Stimulated activated naive B cell treated with anti-CD40 and anti-IgM and Interleukin-4, amounts not matched to agents 10 μg/mL and 1 μg/mL and 100 μg/mL, for 72 hours (primary cell): Measurements from ENCODE around the gene BICD1.
"Not testable (repeated sequence)": the region's sequence is repeated elsewhere in the genome, so short reads cannot be mapped to it uniquely, and the experiment has no call there.

ENCODE experiments used
- ATAC-seq, 2 donors: fragments of 150-1000 bp; cut with Tn5 transposase; replicated peaks; 2 replicates each; pipeline ENCODE4 v1.10.0; 2021; ENCODE audit warnings: moderate library complexity in 1 of 2
- DNase-seq: peaks from one replicate; pipeline ENCODE4 v3.0.0; 2021
- H3K27ac Mint-ChIP-seq: one replicate; pipeline ENCODE4 v1.8.0; 2022; ENCODE audit warnings: mild to moderate bottlenecking, mixed read lengths
- H3K27me3 Mint-ChIP-seq, 2 donors: one replicate each; pipeline ENCODE4 v1.8.0; 2022; ENCODE audit warnings: mixed read lengths in 2 of 2
- H3K36me3 Mint-ChIP-seq, 2 donors: one replicate each; pipeline ENCODE4 v1.8.0; 2022; ENCODE audit warnings: mixed read lengths in 2 of 2, mild to moderate bottlenecking in 1 of 2
- H3K4me1 Mint-ChIP-seq, 2 donors: one replicate each; pipeline ENCODE4 v1.8.0; 2022; ENCODE audit warnings: mixed read lengths in 2 of 2, mild to moderate bottlenecking in 1 of 2
- H3K4me3 Mint-ChIP-seq, 2 donors: one replicate each; pipeline ENCODE4 v1.8.0; 2022; ENCODE audit warnings: mild to moderate bottlenecking in 2 of 2, mixed read lengths in 2 of 2, moderate library complexity in 1 of 2
- H3K9me3 Mint-ChIP-seq, 2 donors: one replicate each; pipeline ENCODE4 v1.8.0; 2022; ENCODE audit warnings: mixed read lengths in 2 of 2, mild to moderate bottlenecking in 1 of 2

BICD1 gene

DNA sequence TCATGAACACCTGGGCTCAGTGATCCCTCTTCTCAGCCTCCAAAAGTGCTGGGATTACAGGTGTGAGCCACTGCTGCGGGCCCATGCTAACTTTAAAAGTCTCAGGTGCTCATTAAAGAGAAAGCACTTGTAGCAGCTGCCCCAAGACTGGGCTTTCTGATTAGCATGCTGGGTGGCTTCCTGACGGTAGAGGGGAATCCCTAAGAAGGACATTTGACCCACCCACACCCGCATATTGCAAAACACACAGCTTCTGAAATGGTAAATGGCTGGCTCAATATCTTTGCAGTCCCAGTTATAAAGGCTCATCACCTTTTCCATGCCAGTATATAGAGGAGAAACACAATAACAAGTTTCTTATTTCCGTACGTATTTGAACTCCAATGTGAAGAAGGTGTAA is 19.3 kb upstream of the BICD1 start:
- no peak for ATAC-seq
- Mint-ChIP-seq H3K27me3 (no peaks in the 10 kb centered on the region), H3K4me3 (no peak overlapping the region), H3K36me3 (no peaks in the 10 kb centered on the region), H3K9me3 (peaks cover 0 to 3% of the 10 kb centered on the region in 2 donors), H3K27ac (no peak overlapping the region), H3K4me1 (peaks cover 7 to 12% of the 10 kb centered on the region in 2 donors)
- DNase-seq, result no peak

DNA sequence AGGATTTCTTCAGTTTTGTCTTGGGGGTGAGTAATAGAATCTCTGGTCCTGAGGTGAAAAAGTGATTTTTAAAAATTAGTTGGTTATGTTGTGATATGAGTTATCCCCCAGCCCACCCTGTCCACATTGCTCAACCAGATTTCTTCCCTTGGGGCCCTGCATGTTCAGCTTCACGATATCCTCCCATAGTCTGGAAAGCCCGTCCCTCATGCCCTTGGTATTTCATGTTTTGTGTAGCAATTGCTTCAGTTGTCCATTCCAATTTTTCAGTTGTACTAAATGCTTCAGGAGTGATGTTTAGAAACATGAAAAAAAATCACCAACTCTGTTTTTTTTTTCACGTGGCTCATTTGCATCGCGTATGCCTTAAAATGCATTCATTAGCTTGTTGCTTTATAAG is 17.5 kb upstream of the BICD1 start:
- peaks cover 0 to 2% of the 10 kb centered on the region in 2 donors for H3K9me3 Mint-ChIP-seq
- no peak for DNase-seq
- no peaks in the 10 kb centered on the region for H3K36me3 Mint-ChIP-seq
- H3K27me3 Mint-ChIP-seq, result no peaks in the 10 kb centered on the region
- peaks cover 7% of the 10 kb centered on the region in 2 donors for H3K4me1 Mint-ChIP-seq
- no peak overlapping the region for H3K4me3 Mint-ChIP-seq
- no peak overlapping the region for H3K27ac Mint-ChIP-seq
- no peak for ATAC-seq

DNA sequence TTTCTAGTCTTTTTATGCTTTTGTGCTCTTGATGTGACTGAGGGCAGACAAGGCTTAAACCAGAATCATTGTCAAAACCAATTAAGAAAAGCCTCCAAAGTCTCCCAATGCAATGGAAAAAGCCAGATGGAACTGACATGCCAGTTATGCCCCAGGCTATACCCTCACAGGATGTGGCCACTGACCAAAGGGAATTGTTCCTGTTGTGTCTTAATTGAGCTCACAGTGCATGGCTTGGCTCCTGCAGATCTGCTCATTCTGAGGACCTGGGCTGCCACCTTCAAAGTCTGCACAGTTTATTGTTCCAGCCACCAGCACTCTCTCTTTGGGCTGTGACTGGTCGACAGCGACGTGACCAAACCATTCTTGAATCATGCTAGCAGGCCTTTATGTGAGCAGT is 17.1 kb upstream of the BICD1 start:
- Mint-ChIP-seq H3K4me3 (no peak overlapping the region), H3K27me3 (no peaks in the 10 kb centered on the region), H3K36me3 (no peaks in the 10 kb centered on the region), H3K27ac (no peak overlapping the region), H3K4me1 (peaks cover 3% of the 10 kb centered on the region in 2 donors), H3K9me3 (no peaks in the 10 kb centered on the region)
- ATAC-seq (no peak), DNase-seq (no peak)

DNA sequence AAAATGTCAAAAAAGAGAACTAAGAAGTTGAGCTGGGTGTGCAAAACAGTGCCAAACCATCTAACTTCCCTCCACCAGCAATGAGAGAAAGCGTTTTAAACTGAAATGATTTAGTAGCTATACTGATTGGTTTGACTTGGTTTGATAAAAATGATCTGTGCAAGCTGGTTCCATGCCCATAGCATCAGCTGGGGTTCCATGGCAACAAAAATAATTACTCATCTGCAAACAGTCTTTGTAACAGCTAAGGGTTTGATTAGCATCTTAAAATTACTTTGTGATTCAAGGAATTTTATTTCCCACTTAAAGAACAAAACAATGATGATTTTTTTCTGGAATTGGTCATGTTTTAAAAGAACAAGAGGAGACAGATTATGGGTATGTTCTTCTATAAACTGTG is 15.0 kb upstream of the BICD1 start:
- H3K27me3 Mint-ChIP-seq, result no peaks in the 10 kb centered on the region
- H3K4me3 Mint-ChIP-seq, result no peak overlapping the region
- no peak overlapping the region for H3K27ac Mint-ChIP-seq
- no peak for ATAC-seq
- no peak for DNase-seq
- no peaks in the 10 kb centered on the region for H3K9me3 Mint-ChIP-seq
- H3K4me1 Mint-ChIP-seq, result peaks cover 0 to 2% of the 10 kb centered on the region in 2 donors
- no peaks in the 10 kb centered on the region for H3K36me3 Mint-ChIP-seq

DNA sequence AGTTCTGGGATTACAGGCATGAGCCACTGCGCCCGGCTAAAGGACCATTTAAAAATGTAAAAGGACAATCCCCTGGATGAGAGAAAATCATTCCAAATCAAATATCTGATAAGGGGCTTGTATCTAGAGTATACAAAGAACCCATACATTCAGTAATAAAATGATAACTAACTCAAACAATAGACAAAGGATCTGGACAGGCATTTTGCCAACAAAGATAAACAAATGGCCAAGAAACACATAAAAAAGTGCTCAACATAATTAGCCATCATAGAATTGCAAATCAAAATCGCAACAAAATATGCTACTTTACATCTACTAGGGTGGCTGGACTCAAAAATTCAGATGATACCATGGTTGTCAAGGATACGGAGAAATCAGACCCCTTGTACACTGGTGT is 8.5 kb upstream of the BICD1 start:
- H3K36me3 Mint-ChIP-seq, result no peaks in the 10 kb centered on the region
- DNase-seq, result no peak
- no peak overlapping the region for H3K27ac Mint-ChIP-seq
- H3K9me3 Mint-ChIP-seq, result no peaks in the 10 kb centered on the region
- no peaks in the 10 kb centered on the region for H3K27me3 Mint-ChIP-seq
- no peak for ATAC-seq
- H3K4me3 Mint-ChIP-seq, result no peak overlapping the region
- no peaks in the 10 kb centered on the region for H3K4me1 Mint-ChIP-seq

DNA sequence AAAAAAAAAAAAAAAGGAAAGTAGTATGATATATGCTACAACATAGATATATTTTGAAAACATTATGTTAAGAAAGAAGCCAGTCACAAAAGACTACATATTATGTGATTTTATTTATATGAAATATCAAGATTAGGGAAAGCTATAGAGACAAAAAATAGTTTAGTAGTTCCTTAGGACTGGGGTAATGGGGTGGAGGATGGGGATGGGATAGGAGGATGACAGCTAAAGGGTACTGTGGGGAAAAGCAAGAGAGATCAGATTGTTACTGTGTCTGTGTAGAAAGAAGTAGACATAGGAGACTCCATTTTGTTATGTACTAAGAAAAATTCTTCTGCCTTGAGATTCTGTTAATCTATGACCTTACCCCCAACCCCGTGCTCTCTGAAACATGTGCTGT is 7.4 kb upstream of the BICD1 start:
- not testable (repeated sequence) for H3K9me3 Mint-ChIP-seq, ATAC-seq, H3K4me1 Mint-ChIP-seq, H3K27me3 Mint-ChIP-seq, H3K27ac Mint-ChIP-seq, DNase-seq, H3K36me3 Mint-ChIP-seq, H3K4me3 Mint-ChIP-seq

DNA sequence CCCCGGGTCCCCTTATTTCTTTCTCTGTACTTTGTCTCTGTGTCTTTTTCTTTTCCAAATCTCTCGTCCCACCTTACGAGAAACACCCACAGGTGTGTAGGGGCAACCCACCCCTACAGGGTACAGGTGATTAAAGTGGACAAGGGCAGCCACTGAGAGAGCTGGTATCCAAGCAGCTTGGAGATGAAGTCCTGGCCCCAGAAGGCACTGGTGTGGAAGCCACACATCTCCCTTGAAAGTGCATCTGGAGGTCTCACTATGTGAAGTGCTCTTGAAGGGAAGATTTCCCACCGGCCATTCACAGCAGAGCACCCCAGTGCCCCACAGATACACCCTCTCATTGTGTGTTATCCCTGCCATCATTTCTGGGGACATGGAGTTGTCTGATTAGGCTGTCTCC is 6.3 kb upstream of the BICD1 start:
- H3K36me3 Mint-ChIP-seq, result no peaks in the 10 kb centered on the region
- ATAC-seq (no peak), DNase-seq (no peak)
- H3K9me3 Mint-ChIP-seq, result no peaks in the 10 kb centered on the region
- H3K27me3 Mint-ChIP-seq, result no peaks in the 10 kb centered on the region
- H3K27ac Mint-ChIP-seq, result no peak overlapping the region
- no peak overlapping the region for H3K4me3 Mint-ChIP-seq
- no peaks in the 10 kb centered on the region for H3K4me1 Mint-ChIP-seq

DNA sequence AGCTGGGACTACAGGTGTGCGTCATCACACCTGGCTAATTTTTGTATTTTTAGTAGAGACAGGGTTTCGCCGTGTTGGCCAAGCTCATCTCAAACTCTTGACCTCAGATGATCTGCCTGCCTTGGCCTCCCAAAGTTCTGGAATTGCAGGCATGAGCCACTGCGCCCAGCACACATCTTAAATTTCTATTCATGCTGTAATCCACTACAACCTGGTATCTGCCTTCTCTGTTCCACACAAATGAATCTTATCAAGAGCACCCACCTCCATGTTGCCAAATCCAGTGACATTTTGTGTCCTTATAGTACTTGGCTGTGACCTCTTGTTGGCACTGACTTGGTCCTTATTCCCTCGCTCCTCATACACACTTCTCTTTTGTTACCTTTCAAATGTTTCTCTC is 5.8 kb upstream of the BICD1 start:
- DNase-seq (no peak), ATAC-seq (no peak)
- Mint-ChIP-seq H3K4me3 (no peak overlapping the region), H3K4me1 (peaks cover 3 to 5% of the 10 kb centered on the region in 2 donors), H3K27me3 (no peaks in the 10 kb centered on the region), H3K9me3 (no peaks in the 10 kb centered on the region), H3K27ac (no peak overlapping the region), H3K36me3 (no peaks in the 10 kb centered on the region)

DNA sequence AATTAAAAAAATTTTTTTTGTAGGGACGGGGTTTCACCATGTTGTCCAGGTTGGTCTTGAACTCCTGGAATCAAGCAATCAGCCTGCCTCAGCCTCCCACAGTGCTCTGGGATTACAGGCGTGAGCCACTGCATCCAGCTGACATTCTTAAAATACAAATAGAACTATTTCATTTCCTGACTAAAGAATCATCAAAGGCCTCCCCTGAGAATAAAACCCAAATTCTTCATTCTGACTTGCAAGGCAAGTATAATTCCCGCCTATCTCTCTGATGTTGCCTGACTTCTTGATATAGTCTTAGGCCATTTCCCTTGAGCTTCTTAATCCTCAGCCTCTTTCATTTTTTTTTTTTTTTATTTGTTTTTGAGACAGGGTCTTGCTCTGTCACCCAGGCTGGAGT is 4.4 kb upstream of the BICD1 start:
- no peaks in the 10 kb centered on the region for H3K27me3 Mint-ChIP-seq

DNA sequence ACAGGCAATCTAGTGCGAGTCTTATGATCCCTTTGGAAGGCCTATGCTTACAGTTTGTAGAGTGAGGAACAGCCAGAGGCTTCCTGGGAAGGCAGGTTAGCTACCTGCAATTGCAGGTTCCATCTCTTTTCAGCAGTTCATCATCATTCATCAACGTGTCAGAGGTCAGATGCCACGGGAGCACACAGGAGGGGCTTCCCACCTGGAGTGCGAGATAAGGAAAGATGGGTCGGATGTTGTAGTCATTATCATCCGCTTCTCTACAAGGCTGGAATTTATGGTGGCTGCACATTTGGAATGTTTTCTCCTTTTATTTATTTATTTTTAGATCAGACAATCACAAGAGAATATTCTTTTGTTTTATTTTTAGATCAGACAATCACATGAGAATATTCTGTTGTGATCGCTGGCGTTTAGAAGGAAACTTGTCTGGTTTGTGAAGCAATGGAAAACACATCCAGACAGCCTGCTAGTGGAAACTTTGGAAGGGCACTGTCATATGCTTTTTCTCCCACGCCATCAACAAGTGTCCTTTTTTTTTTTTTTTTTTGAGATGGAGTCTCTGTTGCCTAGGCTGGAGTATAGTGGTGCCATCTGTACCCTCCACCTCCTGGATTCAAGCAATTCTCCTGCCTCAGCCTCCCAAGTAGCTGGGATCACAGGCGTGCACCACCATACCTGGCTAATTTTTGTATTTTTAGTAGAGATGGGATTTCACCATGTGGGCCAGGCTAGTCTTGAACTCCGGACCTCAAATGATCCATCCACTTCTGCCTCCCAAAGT is 1.9 kb upstream of the BICD1 start:
- Mint-ChIP-seq H3K4me3 (no peak overlapping the region), H3K27me3 (no peaks in the 10 kb centered on the region), H3K27ac (no peak overlapping the region), H3K9me3 (no peaks in the 10 kb centered on the region), H3K36me3 (no peaks in the 10 kb centered on the region), H3K4me1 (peaks cover 13 to 31% of the 10 kb centered on the region in 2 donors)
- no peak for DNase-seq
- no peak for ATAC-seq

More for the DNA sequence above, 4.4 kb upstream of the BICD1 start:
- no peak overlapping the region for H3K27ac Mint-ChIP-seq
- no peak for DNase-seq
- H3K9me3 Mint-ChIP-seq, result no peaks in the 10 kb centered on the region
- H3K36me3 Mint-ChIP-seq, result no peaks in the 10 kb centered on the region
- ATAC-seq, result no peak
- peaks cover 6 to 11% of the 10 kb centered on the region in 2 donors for H3K4me1 Mint-ChIP-seq
- H3K4me3 Mint-ChIP-seq, result no peak overlapping the region

DNA sequence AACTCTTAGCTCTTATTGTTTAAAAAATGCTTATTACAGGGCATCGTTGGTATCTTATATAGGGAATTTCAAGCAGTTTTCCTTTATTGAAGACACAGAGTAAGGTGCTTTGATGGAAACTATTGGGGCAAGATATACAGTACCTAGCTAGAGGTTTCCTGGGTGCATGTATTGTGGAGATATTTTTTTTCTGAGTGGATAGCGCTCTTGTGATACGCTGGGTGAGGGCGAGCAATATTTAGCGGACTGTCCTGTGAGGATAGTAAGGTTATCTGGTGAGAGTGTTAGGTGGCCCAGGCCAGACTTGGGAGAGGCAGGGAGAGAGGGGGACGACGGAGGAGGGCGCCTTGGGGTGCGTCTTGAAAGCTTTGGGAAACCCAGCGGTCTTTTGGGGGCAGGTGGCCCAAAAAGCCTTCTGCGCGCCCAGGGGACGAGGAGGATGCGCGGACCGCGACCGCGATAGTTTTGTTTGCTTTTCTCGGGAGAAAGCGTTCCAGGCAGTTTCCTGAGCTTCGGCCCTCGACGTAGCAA is 596 bp upstream of the BICD1 start:
- peak overlapping the region; percentile 84 for H3K27ac Mint-ChIP-seq
- ATAC-seq, result peak in 1 of 2 donors; percentile 5
- no peaks in the 10 kb centered on the region for H3K27me3 Mint-ChIP-seq
- no peak for DNase-seq
- peaks cover 18 to 36% of the 10 kb centered on the region in 2 donors for H3K4me1 Mint-ChIP-seq
- peak overlapping the region; percentile 92 to 99 for H3K4me3 Mint-ChIP-seq
- H3K36me3 Mint-ChIP-seq, result peaks cover 5 to 6% of the 10 kb centered on the region in 2 donors
- H3K9me3 Mint-ChIP-seq, result no peaks in the 10 kb centered on the region

DNA sequence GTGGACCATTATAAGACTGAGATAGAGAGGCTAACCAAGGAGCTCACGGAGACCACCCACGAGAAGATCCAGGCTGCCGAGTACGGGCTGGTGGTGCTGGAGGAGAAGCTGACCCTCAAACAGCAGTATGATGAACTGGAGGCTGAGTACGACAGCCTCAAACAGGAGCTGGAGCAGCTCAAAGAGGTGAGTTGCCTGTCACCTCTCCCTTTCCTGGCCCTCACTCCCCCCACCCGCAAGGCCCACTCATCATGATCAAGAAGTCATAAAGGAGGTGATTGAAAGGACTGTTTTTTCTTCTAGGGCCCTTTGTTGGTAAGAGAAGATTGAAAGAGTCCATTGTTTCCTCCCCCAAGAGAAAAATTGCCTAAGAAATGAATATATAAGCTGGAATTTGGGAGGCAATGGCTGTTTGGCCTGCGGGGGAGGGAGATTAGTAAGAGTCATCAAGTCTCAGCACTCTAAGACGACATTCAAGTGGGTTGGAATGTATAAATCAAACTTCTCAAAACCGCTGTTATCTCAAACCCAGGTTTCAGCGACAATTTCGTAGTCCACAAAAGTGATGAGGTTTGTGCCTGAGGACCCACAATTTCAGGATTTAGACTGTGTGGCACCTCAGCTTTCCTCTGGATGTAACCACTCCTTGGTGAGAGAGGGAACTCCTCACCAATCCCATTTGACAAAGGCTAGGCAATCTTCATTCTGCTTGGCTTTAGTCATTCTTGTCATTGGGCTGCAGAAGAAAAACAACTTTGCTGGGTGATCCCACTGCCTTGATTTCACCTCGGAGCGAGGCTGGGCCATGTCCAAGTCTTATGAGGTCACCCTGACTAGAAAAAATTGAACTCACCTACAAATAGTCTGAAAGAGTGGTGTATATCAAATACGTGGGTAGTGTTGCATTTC is 966 bp downstream of the BICD1 start:
- Mint-ChIP-seq H3K9me3 (no peaks in the 10 kb centered on the region), H3K36me3 (peaks cover 8 to 12% of the 10 kb centered on the region in 2 donors), H3K27me3 (no peaks in the 10 kb centered on the region), H3K27ac (peak overlapping the region; percentile 93), H3K4me3 (peak overlapping the region; percentile 92 to 99), H3K4me1 (peaks cover 18 to 36% of the 10 kb centered on the region in 2 donors)
- ATAC-seq (peak; percentile 27 to 28), DNase-seq (no peak)

DNA sequence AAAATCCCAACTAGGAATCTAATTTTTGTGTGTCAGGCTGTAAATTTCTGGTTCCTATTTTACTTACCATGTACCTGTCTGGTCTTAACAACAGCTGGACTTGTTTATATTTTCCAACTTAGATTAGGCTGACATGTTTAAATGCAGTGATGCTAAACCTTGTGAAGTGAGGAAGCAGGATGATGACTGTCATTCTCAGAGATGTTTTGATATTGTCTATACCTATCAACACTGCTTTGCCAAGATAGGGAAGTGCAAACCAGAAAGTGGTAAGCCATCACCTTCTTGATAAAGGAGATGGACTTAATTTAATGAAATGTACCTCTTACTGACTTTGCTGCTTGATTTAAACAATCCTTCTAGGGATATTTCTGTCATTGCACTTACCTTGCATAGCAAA is 2.1 kb downstream of the BICD1 start:
- Mint-ChIP-seq H3K9me3 (no peaks in the 10 kb centered on the region), H3K4me3 (peak overlapping the region; percentile 47 to 48), H3K27me3 (no peaks in the 10 kb centered on the region), H3K4me1 (peaks cover 21 to 36% of the 10 kb centered on the region in 2 donors), H3K27ac (no peak overlapping the region), H3K36me3 (peaks cover 10 to 18% of the 10 kb centered on the region in 2 donors)
- ATAC-seq, result no peak
- DNase-seq, result no peak

DNA sequence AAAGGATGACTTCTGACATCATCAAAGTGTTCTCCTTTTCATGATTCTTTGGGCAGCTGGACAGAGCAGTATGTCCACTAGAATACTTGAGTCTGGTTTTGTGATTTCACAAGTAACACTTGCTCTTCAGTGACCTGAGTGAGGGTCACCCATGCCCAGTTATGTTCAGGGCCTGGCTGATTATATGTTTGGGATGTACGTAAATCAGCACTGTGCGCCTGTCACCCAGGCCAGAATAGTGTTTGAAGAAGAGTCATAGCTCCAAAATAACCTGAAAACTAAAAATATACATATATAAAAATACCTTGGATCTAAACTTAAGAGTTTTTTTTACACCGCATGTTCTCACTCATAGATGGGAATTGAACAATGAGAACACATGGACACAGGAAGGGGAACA is 3.8 kb downstream of the BICD1 start:
- DNase-seq, result no peak
- Mint-ChIP-seq H3K27me3 (no peaks in the 10 kb centered on the region), H3K27ac (no peak overlapping the region), H3K4me1 (peaks cover 24 to 41% of the 10 kb centered on the region in 2 donors), H3K9me3 (no peaks in the 10 kb centered on the region), H3K4me3 (no peak overlapping the region), H3K36me3 (peaks cover 14 to 26% of the 10 kb centered on the region in 2 donors)
- ATAC-seq, result no peak
